Dermis blood vessel endothelial cell (primary cell): ENCODE data around the gene GINS1. TPM values are rescaled to one million over a fixed set of nuclear protein-coding genes. Genes with fewer than 3 reads are reported as not detected.

Source experiments
- DNase-seq: peaks from one replicate; pipeline ENCODE4 v3.0.0; 2010
- total RNA-seq: library from RNA; depleted of rRNA; stranded (reverse); fragments of >200 nt; gene quantifications from 2 replicates; pipeline ENCODE4 v1.2.3, GENCODE V29; 2014

The GINS1 gene
- total RNA-seq, result 10.4 and 20.8 TPM in 2 replicates

DNA sequence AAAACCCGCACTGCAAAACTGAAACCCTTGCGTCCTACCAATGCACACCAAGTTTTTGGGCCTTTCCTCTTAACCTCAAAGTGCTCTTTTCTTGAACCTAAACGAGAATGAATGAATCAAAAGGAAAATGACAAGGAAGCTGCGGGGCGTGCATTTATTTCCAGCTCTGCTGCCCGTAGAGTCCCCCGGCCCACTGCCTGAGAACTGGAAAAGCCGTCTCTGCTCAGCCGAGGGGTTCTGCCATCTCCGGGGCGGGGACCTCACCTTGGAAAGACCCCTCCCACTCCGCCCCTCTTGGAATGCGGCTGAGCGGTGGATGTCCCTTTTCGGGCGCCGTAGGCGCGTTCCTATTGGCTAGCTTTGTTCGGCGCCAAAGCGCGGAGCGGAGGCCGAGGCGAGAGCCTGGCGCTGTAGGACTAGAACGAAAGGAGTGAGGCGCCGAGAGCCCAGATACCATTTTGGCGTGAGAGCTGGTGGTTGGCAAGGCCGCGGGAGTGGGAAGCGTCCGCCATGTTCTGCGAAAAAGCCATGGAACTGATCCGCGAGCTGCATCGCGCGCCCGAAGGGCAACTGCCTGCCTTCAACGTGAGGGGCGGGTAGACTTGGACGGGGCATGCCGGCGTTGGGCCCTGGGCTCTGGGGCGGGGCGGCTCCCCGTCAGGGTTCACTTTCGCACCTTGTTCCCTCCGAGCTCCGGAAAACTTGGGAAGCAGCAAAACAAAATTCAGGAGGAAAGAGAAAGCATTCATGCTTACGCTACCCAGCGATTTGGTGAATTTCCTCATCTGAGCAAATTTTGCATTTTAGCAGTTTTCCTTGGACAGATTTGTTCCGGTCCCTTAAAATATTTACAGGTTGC is at the start of gene GINS1:
Gene GINS1 (plus strand): TSS at position 363 of the 859 bp plus-strand sequence. CDS start 148 bp downstream, at position 511.
- peak; percentile 92 for DNase-seq

DNA sequence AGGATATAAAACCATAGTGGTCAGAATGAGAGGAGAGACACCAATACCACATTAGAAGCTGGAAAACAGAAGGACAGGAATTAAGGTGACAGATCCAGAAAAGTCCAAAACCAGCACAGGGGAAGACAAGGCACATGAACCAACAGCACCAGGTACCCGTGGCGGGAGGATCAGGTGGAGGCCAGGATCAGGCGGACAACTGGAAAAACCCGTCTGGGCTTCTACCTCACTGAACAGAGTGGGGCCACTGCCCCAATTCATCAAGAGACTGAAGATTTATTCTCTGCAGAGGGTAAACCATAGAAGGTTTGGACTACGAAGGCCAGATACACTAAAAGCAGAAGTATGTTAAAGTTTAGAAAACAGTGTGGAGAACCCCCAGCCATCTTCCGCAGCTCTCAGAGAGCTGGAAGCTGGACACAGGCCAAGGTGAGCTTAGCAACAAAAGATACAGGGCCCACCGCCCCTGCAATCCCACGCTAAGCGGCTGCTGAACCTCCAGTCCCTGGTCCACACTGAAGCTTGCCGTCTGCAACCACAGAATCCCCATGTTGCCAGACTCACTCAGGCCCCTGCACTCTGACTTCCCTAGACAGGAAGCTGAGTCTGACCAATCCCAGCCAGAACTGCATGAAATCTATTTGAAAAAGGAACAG is 46.7 kb upstream of the GINS1 start:
- peak; percentile 64 for DNase-seq

DNA sequence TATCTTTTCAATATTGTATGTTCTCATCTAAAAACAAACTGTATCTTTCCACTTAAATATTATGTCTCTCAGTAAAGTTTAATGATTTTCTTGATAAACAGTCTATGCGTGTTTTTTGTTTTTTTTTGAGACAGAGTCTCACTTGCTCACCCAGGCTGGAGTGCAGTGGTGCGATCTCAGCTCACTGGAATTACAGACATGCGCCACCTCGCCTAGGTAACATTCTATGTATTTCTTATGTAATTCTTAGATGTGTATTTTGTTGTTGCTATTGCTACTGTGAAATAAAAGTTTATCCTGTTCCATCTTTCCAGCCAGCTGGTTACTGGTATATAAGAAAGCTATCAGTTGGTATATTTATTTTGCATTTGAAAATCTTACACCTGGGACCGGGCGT is 46.2 kb upstream of the GINS1 start:
- DNase-seq, result peak; percentile 25

DNA sequence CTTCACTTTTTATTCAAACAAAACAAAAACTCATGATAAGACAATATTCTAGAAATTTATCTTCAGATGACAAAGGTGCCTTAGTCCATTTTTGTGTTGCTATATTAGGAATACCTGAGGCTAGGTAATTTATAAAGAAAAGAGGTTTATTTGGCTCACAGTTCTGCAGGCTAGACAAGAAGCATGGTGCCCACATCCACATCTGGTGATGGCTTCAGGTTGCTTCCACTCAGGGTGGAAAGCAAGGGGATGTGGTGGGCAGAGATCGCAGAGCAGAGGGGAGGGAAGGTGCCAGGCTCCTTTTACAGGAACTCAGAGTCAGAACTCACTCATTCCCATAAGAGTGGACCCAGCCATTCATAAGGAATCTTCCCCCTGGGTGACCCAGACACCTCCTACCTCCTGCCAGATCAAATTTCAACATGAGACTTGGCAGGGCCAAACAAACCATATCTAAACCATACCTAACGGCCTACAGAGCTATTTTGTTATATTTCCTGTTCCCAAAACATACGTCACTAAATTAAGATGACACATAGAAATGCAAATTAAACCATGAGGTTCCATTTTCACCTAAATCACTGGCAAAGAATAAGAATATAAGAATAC is 43.2 kb upstream of the GINS1 start:
- no peak for DNase-seq

DNA sequence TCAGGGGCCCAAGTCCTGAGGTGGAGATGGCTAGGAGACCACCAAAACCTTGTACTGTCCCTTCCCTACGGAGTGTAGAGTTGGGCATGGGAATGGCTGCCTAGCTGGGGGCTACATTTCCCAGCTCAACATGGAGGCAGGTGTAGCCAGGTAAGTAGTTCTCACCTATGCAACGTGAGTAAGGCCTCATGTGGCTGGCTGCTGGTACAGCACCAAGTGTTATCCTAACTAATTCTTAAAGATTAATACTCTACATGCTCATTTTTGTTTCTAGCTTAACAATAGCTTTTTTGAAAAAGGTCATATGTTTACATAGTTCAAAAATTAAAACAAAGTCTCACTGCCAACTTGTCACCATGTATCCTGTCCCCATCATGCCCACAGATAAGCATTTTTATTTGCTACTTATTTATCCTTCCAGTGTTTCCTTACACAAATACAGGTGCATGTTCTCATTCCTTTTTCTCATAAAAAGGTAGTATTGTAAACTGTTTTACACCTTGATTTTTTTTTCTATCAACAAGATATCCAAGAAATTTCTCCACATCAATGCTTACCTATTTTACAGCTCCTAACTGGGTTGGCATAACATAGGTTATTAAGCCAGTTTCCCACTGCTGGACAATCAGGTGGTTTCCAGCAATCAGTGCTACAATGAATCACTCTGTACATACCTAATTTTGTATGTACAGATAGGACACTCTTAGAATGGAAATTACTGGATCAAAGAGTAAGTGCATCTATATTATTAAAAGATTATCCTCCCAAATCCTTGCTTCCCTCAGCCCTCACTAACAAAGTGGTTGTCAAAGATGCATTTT is 42.4 kb upstream of the GINS1 start:
- DNase-seq, result no peak

DNA sequence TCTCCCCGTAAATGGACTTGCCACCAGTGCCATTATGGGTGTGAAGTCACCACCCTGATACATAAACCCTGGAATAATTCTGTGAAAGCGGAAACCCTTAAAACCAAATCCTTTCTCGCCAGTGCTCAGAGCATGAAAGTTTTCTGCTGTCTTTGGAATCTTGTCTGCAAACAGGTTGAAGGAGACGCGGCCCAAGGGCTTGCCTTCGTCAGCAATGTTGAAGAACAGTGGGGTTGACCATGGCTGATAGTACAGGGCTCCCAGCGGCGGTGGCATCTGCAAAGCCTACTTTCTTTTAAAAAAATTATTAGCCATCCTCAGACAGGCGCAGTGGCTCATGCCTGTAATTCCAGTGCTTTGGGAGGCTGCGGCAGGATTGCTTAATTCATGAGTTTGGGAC is 38.9 kb upstream of the GINS1 start:
- no peak for DNase-seq

DNA sequence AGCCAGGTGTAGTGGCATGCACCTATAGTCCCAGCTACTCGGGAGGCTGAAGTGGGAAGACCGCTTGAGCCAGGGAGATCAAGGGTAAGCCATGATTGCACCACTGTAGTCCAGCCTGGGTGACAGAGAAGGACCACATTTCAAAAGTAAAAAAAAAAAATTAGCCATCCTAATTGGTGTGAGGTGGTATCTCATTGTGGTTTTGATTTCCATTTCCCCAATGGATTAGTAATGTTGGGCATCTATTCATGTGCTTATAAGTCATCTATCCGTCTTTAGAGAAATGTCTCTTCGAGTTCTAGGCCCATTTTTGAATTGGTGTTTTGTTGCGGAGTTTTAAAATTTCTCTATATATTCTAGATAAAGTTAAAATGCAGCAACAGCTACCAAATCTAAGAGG is 38.5 kb upstream of the GINS1 start:
- no peak for DNase-seq

DNA sequence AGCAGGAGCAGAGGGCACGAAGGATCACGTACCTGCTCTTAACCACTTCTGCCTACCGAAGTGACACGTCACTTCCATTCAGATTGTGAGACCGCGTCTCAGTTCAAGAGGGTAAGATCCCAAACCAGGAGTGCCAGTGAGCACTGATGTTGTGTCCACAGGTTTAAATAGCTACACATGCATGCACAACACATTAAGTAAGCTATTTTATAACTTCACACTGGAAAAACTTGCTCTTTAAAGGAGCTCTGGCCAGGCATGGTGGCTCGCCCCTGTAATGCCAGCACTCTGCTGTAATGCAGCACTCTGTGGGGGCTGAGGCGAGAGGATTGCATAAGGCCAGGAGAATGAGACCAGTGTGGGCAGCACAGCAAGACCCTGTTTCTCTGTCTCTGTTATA is 37.9 kb upstream of the GINS1 start:
- DNase-seq, result no peak

DNA sequence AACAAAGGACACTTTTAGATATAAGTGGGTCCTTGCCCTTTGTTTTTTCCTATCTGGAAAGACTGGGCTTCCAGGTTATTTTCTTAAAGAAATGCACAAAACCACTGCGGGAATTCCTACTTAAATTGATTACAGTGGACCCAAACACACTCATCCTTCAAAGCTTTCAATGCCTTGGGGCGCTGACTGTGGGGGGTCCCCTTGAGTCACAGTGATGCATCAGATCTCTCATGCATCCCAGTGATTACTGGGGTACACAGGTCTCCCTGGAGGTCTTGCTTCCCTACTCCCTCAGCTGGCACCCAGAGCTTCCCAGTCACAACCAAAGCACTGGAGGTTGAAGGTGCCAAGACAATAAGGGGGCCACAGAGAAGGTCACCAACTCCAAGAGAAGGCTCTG is 37.5 kb upstream of the GINS1 start:
- DNase-seq, result no peak

DNA sequence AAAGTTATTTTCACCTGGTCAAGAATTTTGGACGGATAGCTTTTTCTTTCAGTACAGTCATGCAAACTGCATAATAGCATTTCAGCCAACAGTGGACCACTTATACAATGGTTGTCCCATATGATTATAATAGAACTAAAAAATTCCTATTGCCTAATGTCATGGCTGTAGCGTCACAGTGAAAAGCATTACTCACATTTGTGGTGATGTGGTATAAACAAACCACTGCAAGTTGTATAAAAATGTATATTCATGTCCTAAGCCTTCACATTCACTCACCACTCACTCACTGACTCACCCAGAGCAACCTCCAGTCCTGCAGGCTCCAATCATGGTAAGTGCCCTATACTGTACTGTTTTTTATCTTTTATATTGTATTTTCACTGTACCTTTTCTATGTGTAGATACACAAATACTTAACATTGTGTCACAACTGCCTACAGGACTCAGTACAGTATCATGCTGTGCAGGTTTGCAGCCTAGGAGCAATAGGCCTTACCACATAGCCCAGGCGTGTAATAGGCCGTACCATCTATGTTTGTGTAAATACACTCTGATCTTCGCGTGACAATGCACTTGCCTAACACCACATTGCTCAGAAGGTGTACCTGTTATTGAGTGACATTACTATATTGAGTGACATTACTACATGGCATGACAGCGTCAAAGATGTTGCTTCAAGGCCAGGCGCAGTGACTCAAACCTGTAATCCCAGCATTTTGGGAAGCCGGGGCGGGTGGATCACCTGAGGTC is 34.7 kb upstream of the GINS1 start:
- DNase-seq, result peak; percentile 14

DNA sequence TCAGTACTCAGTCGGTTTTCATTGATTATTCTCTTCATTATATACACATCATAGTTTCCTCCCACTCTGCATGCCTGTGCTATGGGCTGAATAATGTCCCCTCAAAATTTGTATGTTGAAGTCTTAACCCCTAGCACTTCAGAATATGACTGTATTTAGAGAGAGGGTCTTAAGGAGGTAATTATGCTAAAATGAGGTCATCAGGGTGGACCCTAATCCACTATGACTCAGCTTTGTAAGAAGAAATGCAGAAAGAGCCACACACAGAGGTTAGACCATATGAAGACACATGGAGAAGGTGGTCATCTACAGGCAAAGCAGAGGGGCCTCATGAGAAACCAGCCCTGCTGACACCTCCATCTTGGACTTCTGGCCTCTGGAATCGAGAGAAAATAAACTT is 32.6 kb upstream of the GINS1 start:
- DNase-seq, result no peak

DNA sequence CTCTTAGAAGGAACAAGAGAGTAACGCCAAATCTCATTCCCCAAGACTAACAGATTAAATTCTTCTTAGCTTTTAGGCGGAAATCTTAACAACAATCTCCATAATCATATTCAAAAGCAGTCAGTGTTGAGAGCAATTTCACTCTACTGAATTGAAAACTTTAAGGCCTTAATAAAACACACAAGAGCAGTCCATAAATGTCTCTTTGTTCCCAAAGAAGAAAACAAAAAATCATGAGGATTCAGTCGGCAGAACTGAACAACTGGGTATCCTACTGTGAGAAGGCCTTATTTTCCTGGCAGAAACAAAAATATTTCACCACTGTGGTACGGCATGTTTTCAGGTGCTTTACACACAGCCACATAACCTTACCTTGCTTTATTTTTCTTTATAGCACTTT is 31.2 kb upstream of the GINS1 start:
- no peak for DNase-seq

DNA sequence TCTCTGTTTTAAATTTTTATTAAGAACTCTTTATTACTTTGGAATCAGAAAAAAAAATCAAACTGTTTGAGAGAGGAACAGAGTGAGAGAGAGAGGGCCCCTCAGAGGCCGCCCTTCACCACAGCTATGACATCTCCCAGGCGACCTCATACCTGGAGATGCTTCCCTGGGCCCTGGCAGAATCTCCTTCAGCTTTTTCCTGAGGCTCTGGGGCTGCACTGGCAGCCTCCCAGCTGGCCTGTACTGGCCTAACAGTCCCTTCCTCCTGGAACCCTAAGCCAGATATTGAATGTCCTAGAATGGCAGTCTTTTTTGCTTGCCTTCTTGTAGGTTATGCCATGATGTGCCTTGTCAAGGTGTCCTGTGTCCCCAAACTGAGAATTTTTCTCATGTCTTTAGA is 30.6 kb upstream of the GINS1 start:
- no peak for DNase-seq

DNA sequence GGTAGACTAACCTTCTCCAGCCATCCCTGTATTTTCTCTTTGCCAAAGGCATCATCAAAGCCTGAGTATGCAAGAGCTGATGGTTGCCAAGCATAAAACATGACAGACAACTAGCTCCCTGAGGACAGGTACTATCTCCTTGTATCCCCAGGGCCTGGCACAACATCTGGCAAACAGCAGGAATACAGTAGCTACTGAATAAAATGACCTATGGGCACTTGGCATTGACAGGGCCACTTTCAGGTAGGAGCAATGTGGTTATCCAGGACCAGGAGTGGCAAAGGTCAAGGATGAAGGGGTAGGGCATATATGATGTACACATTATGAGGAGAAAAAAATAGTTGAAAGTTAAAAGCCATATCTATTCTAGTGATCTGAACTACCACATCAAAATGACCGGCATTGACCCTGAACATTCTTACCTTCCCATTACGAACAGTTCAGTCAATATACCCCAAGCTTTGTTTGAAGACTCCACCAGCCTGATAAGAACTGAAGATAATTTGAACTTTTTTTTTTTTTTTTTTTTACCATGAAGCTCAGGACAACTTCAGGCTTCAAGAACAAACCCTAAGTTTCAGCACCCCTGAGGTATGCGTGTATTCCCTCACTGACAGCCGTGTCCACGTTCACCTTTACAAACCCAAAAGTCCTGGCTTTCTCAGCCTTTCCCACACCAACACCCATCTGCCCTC is 29.1 kb upstream of the GINS1 start:
- no peak for DNase-seq

DNA sequence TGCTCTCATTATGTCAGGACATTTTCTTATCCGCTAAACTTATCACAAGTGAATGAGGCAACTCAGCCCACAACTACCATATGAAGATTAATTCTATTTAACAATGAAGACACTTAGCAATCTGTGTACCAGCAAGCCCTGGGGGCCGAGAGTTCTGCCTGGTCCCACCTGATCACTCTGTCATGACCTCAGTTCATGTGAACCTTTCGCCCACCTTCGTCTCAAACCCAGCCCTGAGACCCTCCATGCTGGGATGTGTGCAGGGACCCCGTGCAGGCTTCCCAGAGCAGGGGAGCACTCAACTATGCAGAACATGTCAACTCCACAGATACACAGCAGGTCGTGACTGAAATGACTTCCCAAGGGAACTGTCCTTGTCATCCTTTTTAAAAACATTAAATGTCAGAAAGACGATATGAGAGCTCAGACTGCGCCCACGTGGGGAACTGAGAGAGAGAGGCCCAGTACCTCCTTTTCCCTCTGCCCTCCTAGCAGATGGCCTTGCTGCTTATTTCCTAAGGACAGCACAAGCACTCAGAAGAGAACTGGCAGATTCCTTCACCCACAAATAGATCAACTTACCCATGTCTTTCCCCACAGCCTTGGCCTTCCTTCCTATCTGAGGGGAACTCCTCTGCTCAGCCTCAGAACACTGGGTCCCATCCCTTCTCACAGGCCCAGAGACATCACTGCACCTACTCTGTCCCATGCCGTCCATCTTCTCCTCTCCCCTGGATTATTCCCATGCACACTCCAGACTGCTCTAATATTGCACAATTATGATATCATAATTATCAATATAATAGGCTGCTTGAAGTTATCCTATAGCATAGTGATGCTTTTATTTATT is 28.4 kb upstream of the GINS1 start:
- DNase-seq, result no peak

DNA sequence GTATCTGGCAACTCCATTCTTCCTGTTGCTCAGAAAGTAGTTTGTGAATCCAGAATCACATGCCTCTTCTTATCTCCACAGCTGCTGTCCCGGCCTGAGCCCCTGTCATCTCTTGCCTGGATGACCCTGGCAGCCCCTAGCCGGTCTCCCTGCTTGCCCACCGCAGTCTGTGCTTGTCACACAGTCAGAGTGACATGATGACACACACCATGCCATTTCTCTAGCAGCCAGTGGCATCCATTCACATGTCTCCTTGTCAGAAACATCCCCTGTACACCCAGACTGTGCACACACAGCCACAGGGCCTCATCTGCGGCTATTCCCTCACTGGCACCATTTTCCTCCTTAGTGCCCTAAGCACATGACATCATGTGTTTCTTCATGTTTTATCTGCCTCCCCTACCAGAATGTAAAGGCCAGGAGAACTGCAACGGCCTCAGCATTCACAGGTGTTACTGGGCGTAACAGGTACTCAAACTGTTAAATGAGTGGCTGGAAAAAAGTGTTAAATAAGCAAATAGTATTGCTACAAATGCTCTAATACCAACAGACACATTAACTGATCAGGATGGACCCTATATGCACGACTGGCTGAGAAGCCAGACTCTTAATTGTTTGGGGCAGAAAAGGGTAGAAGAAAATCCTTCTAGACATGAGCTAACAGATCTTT is 26.4 kb upstream of the GINS1 start:
- no peak for DNase-seq

DNA sequence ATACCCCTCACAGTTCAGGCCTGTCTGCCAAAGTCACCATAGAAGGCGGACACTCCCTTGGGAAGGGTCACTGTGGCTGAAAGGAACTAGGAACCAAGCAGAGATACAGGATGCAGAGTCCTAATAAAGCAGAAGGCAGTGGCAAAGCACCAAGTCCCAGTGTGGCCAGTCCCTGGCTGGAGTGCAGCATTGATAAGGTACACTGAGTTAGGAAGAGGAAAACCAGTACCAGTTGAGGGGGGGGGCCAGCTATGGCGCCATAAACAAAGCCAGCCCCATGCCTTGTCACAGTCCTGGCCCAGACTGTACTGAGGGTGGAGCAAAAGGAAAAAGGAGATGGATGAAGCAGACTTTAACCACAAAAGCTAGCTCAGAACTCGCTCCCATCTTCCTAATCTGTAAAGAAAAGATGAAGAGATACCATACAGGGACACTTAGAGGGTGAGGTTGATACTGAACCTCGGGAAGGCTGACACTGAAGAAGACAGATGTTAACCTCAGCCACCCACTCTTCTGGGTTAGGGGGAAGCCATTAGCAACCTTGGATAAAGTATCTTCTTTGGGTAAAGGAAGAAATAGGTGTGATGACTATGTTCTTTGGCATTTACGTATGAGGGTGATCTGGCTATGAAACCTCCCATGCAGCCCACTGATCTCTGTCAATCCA is 24.6 kb upstream of the GINS1 start:
- DNase-seq, result no peak

DNA sequence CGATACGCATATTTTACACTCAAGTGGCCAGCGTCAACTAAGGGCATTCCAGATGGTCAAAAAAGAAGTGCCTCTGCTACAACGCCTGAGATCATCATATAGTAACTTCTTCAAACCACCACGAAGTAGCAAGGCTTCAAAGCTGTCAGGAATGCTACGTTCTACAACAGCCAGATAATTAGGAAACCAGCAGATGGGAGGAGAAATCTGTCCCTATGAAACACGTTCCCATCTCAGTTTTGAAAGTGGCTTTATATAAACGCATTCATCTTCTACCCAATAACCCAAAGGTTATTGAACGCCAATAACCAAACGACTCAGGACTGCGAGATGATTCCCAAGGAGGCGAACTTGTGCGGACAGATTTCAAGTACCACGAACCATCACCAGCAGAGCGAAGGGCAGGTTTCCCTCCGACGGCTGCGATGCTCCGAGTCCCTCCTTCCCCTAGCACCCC is 18.0 kb upstream of the GINS1 start:
- DNase-seq, result peak; percentile 48

DNA sequence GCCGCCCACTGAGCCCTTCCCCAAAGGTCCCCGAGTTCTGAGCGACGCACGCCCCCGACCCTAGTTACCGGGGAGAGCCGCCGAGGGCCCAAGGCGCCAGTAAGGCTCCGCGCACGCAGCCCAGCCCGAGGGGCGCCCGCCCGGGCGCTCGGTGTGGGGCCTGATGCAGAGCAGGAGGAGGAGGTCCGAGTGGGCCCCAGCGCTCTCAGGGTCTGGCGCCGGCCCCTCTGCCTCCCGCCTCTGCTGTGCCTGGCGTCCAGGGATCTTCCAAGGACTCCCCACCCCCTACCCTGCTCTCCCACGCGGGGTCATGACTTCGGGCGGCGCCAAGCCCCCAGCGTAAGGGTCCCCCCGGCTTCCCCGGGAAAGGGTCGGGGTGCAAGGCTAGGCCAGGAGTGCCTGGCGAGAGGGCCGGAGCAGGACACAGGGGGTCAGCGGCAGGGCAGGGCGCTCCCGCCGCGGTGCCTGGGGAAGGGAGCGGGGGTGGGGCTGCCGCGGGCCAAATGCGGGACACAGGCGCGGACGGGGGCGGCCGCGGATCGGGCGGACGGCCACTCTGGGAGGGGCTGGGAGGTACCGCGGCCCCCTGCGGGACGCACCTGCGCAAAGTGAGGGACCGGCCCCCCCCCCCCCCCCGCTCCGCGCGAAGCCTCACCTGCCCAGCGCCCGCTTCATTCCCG is 17.5 kb upstream of the GINS1 start:
- DNase-seq, result peak; percentile 31
